HG03432 (cell line): ENCODE data around the gene AP4M1.

Experiments
- ATAC-seq: cut with Tn5 transposase; IDR thresholded peaks from one replicate; pipeline ENCODE4 v1.9.1; 2021; ENCODE audit warnings: mild to moderate bottlenecking, moderate library complexity; ENCODE audit not compliant: unreplicated experiment

The AP4M1 gene

GRCh38 chr7:100085515-100085914, 15.9 kb upstream of the AP4M1 start:
- no peak for ATAC-seq

DNA sequence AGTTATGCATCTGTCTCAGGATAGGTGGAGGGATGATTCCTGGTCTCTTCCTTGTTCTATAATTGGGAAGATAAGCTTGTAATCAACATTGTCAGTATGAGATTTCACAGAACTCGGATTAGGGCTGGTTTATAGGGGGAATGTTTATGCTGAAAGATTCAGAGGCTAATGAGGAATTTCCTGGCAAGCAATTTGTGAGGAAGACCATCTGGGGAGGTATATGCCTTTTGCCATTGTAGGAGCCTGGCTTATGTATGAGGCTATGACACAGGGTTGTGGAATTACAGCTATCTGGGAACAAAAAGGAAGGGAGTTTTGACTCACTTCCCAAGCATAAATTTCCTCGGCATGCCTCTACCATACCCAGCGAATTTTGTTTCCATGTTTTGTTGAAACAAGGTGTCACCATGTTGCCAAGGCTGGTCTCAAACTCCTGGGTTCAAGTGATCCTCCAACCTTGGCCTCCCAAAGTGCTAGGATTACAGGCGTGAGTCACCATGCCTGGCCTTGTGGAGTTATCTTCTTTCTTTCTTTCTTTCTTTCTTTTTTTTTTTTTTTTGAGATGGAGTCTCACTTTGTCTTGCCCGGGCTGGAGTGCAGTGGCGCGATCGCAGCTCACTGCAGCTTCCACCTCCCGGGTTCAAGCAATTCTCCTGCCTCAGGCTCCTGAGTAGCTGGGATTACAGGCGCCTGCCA, 14.2 kb upstream of the AP4M1 start:
- ATAC-seq = no peak

DNA sequence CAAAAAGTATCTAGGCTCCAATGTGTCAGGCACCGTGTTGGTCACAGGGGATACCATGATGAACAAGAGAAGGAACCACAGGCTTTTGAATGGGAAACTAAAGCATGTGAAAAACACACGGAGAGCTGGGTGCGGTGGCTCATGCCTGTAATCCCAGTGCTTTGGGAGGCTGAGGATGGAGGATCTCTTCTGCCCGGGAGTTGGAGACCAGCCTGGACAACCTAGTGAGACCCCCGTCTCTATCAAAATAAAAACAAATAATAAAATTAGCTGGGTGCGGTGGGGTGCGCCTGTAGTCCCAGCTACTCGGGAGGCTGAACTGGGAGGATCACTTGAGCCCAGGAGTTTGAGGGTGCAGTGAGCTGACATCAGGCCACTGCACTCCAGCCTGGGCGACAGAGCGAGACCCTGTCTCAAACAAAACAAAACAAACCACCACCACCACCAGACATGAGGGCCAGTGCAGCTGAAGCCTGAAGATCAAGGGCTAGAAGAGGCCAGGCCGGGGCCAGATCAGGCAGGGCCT, 13.3 kb upstream of the AP4M1 start:
- ATAC-seq = peak; percentile 22

GRCh38 chr7:100088621-100089457, 12.6 kb upstream of the AP4M1 start, which contains the start of gene COPS6:
TSS of gene COPS6 (plus strand) at chr7:100088969. CDS start at chr7:100088991, 22 bp downstream.
- ATAC-seq = peak; percentile 70

DNA sequence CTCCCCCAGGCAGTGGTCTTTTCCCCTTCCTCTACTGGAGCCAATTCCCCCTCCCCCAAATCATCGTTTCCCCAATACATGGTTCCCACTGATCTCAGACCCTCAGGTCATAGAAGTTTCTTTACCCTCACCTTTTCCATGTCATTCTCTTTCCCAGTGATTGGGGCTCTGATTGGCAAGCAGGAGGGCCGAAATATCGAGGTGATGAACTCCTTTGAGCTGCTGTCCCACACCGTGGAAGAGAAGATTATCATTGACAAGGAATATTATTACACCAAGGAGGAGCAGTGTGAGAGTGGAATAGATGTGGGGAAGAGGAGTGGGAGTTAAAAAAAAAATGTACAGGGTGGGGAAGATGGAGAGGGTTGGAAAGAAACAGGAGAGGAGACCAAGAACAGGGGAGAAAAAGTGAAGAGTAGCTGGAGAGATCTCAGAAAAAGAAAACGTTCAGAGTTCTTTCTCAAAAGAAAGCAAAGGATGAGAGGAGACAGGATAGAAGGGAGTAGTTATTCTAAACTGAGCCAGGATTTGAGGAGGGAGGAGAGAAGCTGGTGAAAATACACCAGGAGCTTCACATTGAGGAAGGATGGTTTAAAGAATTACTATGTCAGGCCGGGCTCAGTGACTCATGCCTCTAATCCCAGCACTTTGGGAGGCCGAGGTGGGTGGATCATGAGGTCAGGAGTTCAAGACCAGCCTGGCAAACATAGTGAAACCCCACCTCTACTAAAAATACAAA, 11.8 kb upstream of the AP4M1 start:
- ATAC-seq = no peak

GRCh38 chr7:100090527-100091410, 10.7 kb upstream of the AP4M1 start:
- ATAC-seq = no peak

- no peak for ATAC-seq
Measured at GRCh38 chr7:100091411-100092181, 9.8 kb upstream of the AP4M1 start.

DNA sequence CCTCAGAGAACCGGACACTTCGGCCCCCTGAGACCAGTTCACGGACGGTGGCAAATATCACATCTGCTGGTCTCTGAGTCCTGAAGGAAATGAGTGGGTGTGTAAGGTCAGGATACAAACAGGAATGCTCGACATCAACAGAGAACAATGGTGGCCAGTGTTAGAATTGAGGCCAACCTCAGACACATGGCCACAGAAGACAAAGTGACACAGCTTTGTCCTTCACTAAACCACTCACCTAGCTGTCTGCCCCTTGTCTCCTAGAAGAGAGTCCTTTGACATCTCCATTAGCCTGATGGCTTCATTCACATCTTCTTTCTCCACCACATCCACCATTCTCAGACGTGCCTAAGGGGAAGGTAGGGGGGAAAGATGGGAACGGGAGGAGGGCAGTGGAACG, 8.4 kb upstream of the AP4M1 start:
- ATAC-seq = no peak

DNA sequence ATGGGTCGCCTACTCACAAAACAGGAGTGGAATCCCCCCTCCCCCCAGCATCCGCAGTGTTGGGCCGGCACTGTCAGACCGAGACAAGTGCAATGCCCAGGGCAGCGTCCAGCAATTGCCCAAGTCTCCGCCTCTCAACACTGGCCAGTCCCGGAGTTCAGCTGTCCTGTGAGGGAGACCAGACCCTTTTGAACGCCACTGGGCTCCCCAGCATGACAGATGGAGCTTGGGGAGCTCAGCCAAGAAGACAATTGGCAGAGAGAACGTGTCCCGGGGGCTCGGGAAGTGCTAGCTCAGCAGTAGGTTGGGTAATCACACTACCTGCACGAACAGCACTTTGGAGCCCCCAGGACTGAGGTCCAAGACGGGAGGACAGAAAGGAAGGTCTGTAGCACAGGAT, 7.9 kb upstream of the AP4M1 start:
- ATAC-seq = no peak

GRCh38 chr7:100093925-100094486, 7.4 kb upstream of the AP4M1 start:
- ATAC-seq = no peak

GRCh38 chr7:100095289-100095688, 6.2 kb upstream of the AP4M1 start:
- ATAC-seq = no peak

- ATAC-seq = no peak
Measured at GRCh38 chr7:100095704-100096103, 5.7 kb upstream of the AP4M1 start.

DNA sequence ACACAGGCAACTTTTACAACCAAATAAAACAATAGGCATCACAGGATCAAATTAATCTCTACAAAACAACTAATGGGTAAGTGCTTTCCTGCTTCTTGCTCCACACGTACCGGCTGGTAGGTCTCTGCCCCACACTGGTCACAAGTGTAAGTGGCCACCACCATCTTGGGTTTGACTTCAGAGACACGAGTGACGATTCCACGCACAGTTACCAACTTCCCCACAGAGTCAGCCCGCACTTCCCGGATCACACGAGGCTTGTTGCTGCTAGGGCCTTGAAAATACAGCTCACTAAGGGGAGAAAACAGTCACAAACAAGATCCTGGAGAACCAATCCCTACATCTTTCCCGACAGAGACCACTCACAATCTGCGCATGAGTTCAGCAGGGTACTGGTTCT, 2.5 kb upstream of the AP4M1 start:
- no peak for ATAC-seq

- no peak for ATAC-seq
Measured at GRCh38 chr7:100099452-100099851, 2.0 kb upstream of the AP4M1 start.

GRCh38 chr7:100100420-100101015, 925 bp upstream of the AP4M1 start:
- peak; percentile 74 for ATAC-seq

GRCh38 chr7:100102950-100103840, 1.8 kb downstream of the AP4M1 start:
- ATAC-seq = no peak

DNA sequence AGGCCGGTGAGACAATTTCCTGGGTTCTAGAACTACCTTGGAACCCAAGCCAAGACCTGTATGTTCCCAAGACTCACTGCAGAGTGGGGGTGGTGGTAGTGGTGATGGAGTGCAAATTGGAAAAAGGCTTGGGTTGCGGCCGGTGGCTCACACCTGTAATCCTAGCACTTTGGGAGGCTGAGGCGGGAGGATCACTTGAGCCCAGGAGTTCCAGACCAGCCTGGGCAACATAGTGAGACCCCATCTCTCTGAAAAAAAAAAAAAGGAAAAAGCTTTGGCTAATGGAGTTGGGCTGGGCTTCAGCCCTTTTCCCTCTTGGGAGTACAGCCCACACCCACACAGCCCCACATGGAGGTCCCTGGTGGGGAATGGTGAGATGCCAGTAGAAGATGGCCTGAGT, 4.1 kb downstream of the AP4M1 start:
- no peak for ATAC-seq

DNA sequence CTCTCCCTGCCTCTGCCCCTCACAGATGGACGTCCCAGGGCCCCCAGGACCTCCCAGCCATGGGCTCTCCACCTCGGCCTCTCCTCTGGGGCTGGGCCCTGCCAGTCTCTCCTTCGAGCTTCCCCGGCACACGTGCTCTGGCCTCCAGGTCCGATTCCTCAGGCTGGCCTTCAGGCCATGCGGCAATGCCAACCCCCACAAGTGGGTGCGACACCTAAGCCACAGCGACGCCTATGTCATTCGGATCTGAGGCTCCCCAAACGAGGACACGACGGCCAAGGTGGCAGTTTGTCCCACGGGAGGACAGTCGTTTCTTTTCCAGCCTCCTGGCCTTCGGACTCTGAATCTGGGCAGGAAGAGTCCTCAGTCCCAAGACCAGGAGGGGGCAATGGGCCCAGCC, 5.2 kb downstream of the AP4M1 start:
- no peak for ATAC-seq
